HCT116 (cell line): ENCODE data around the gene TCP11L1. TPM values are rescaled to one million over a fixed set of nuclear protein-coding genes. Genes with fewer than 3 reads are reported as not detected.

Source experiments
- ATAC-seq: fragments of 200-7000 bp; cut with Tn5 transposase; 2 replicates; pipeline ENCODE4 v1.9.1; 2020; ENCODE audit warnings: mild to moderate bottlenecking, moderate library complexity
- BruUV-seq: library from RNA; stranded (reverse); fragments of 400-500 nt; replicated peaks from 2 replicates; lab custom pipeline; 2021; lab: Mats Ljungman, UMichigan
- CTCF ChIA-PET: fragments of 300-600 bp; sonication (Branson Sonifier 250); formaldehyde crosslinking; loops from one replicate; lab custom pipeline; 2021; ENCODE audit warnings: antibody characterized with exemption; lab: Charles Lee
- POLR2A ChIA-PET: fragments of 300-600, 350-600 bp; sonication (Branson Sonifier 250); formaldehyde crosslinking; loops from one replicate; lab custom pipeline; 2021; ENCODE audit warnings: antibody characterized with exemption; lab: Charles Lee
- RAD21 ChIA-PET, 2 experiments: fragments of 300-600 bp; sonication (Branson Sonifier 250); formaldehyde crosslinking; loops; one replicate each; lab custom pipeline; 2023; ENCODE audit warnings: low total read pairs in 2 of 2; ENCODE audit not compliant: uncharacterized antibody in 2 of 2, unreplicated experiment in 2 of 2, low non-redundant PET in 1 of 2; lab: Charles Lee
- DNase-seq: peaks from one replicate; pipeline ENCODE4 v3.0.0-alpha.2; 2010; ENCODE audit warnings: low read depth, low spot score
- H2AFZ ChIP-seq: fragments of 200-600 bp; shearing (Covaris generic), sonication (generic); 2 replicates; pipeline ENCODE4 v1.6.1; 2017; ENCODE audit warnings: low read depth, mixed run types, mixed read lengths, antibody characterized with exemption, low read length; ENCODE audit not compliant: poor library complexity, severe bottlenecking
- H3K27ac ChIP-seq: 2 replicates; pipeline ENCODE4 v1.5.1; 2012; ENCODE audit warnings: low read depth, low read length
- H3K27me3 ChIP-seq: fragments of 200-600 bp; sonication (generic); 2 replicates; pipeline ENCODE4 v1.6.1; 2016; ENCODE audit warnings: mixed run types, low read length, mixed read lengths; ENCODE audit not compliant: insufficient read depth
- H3K36me3 ChIP-seq, 2 experiments: fragments of 200-500 bp in 1 of 2; fragments of 200-600 bp in 1 of 2; sonication (Bioruptor generic) in 1 of 2; sonication (generic) in 1 of 2; 2 replicates each; pipeline versions ENCODE4 v1.5.1 to v1.6.1; 2014 to 2016; ENCODE audit warnings: low read length in 2 of 2, inconsistent platforms in 1 of 2, mixed read lengths in 1 of 2, mixed run types in 1 of 2; ENCODE audit not compliant: insufficient read depth in 2 of 2, control insufficient read depth in 1 of 2
- H3K4me1 ChIP-seq, 2 experiments: fragments of 200-600 bp in 1 of 2; sonication (generic) in 1 of 2; 2 replicates each; pipeline versions ENCODE4 v1.5.1 to v1.6.1; 2012 to 2017; ENCODE audit warnings: low read length in 2 of 2, inconsistent platforms in 1 of 2, mild to moderate bottlenecking in 1 of 2, mixed read lengths in 1 of 2, mixed run types in 1 of 2, moderate library complexity in 1 of 2; ENCODE audit not compliant: insufficient read depth in 2 of 2, control insufficient read depth in 1 of 2
- H3K4me2 ChIP-seq: fragments of 200-600 bp; sonication (generic); 2 replicates; pipeline ENCODE4 v1.6.1; 2017; ENCODE audit warnings: mixed run types, low read length, mixed read lengths
- H3K4me3 ChIP-seq, 2 experiments: fragments of 200-600 bp in 1 of 2; sonication (generic) in 1 of 2; replicated peaks in 1 of 2; 2 replicates each; pipeline ENCODE4 v1.5.1; 2011 to 2016; ENCODE audit warnings: low read length in 2 of 2, control low read depth in 1 of 2, low read depth in 1 of 2, mild to moderate bottlenecking in 1 of 2, mixed read lengths in 1 of 2, mixed run types in 1 of 2
- H3K79me2 ChIP-seq: fragments of 200-600 bp; sonication (generic); 2 replicates; pipeline ENCODE4 v1.6.1; 2017; ENCODE audit warnings: mild to moderate bottlenecking, mixed run types, low read length, moderate library complexity, mixed read lengths; ENCODE audit not compliant: insufficient read depth
- H3K9ac ChIP-seq: fragments of 200-600 bp; sonication (generic); 2 replicates; pipeline ENCODE4 v1.6.1; 2016; ENCODE audit warnings: low read length, mixed read lengths
- H3K9me2 ChIP-seq: fragments of 200-600 bp; sonication (generic), shearing (Covaris generic); 2 replicates; pipeline ENCODE4 v1.6.1; 2017; ENCODE audit warnings: mixed run types, mild to moderate bottlenecking, moderate library complexity; ENCODE audit not compliant: insufficient read depth
- H3K9me3 ChIP-seq, 2 experiments: fragments of 200-500 bp in 1 of 2; fragments of 200-600 bp in 1 of 2; sonication (Bioruptor generic) in 1 of 2; sonication (generic) in 1 of 2; 2 replicates each; pipeline ENCODE4 v1.6.1; 2014 to 2017; ENCODE audit warnings: low read length in 2 of 2, mixed read lengths in 2 of 2, inconsistent platforms in 1 of 2, low read depth in 1 of 2, mild to moderate bottlenecking in 1 of 2, mixed run types in 1 of 2, moderate library complexity in 1 of 2; ENCODE audit not compliant: control insufficient read depth in 1 of 2, insufficient read depth in 1 of 2
- H4K20me1 ChIP-seq: fragments of 200-600 bp; sonication (generic), shearing (Covaris generic); 2 replicates; pipeline ENCODE4 v1.6.1; 2017; ENCODE audit warnings: mixed run types, mild to moderate bottlenecking, moderate library complexity; ENCODE audit not compliant: insufficient read depth
- CBX3 ChIP-seq: IDR thresholded peaks from 2 replicates; pipeline ENCODE4 v1.6.1; 2012; ENCODE audit warnings: low read depth
- CEBPB ChIP-seq: IDR thresholded peaks from 2 replicates; pipeline ENCODE4 v1.6.1; 2012; ENCODE audit warnings: low read depth
- EGR1 ChIP-seq: IDR thresholded peaks from 2 replicates; pipeline ENCODE4 v1.6.1; 2012; ENCODE audit warnings: low read depth
- EZH2 ChIP-seq: fragments of 200-600 bp; sonication (generic); IDR thresholded peaks from 2 replicates; pipeline ENCODE4 v1.6.1; 2017; ENCODE audit warnings: antibody characterized with exemption, mixed run types
- FOSL1 ChIP-seq: IDR thresholded peaks from 2 replicates; pipeline ENCODE4 v1.6.1; 2012; ENCODE audit warnings: low read depth
- JUND ChIP-seq: IDR thresholded peaks from 2 replicates; pipeline ENCODE4 v1.6.1; 2012
- MAX ChIP-seq: IDR thresholded peaks from 2 replicates; pipeline ENCODE4 v1.6.1; 2012
- POLR2AphosphoS5 ChIP-seq: IDR thresholded peaks from 2 replicates; pipeline ENCODE4 v1.6.1; 2011; ENCODE audit warnings: mild to moderate bottlenecking, low read depth, low read length, moderate library complexity
- RAD21 ChIP-seq: IDR thresholded peaks from 2 replicates; pipeline ENCODE4 v1.6.1; 2012; ENCODE audit warnings: low read depth, mild to moderate bottlenecking
- SP1 ChIP-seq: IDR thresholded peaks from 2 replicates; pipeline ENCODE4 v1.6.1; 2012; ENCODE audit warnings: low read depth
- TCF7L2 ChIP-seq: IDR thresholded peaks from 2 replicates; pipeline ENCODE4 v1.7.0; 2011; ENCODE audit warnings: borderline replicate concordance, inconsistent platforms; ENCODE audit not compliant: insufficient read depth, insufficient read length; ENCODE audit errors: extremely low read depth
- ZFX ChIP-seq: fragments of 450-650 bp; IDR thresholded peaks from 2 replicates; pipeline ENCODE4 v1.6.1; 2017
- ZNF274 ChIP-seq: fragments of 200-500 bp; sonication (Bioruptor generic); IDR thresholded peaks from 2 replicates; pipeline ENCODE4 v1.6.1; 2014; ENCODE audit warnings: mild to moderate bottlenecking, low read depth, low read length, inconsistent platforms
- intact Hi-C: fragments of 100-400 bp; cut with micrococcal nuclease; formaldehyde crosslinking; loops from 2 replicates; pipeline ENCODE4 v1.10.0; 2022
- total RNA-seq: library from RNA; stranded (reverse); gene quantifications from one replicate; pipeline ENCODE4 v1.2.1, GENCODE V29; 2021; ENCODE audit not compliant: unreplicated experiment
- TF ChIP-seq, protein P1 (sequence below), 3 experiments: fragments of 200-600 bp in 1 of 3; sonication (generic) in 1 of 3; IDR thresholded peaks in 2 of 3; conservative IDR thresholded peaks in 1 of 3; 2 replicates each; pipeline ENCODE4 v1.5.1; 2012 to 2017; ENCODE audit warnings: low read depth in 2 of 3, low read length in 2 of 3, antibody characterized with exemption in 1 of 3, borderline replicate concordance in 1 of 3, control low read depth in 1 of 3, mild to moderate bottlenecking in 1 of 3, mixed read lengths in 1 of 3, mixed run types in 1 of 3, moderate library complexity in 1 of 3; ENCODE audit not compliant: insufficient read depth in 1 of 3
- TF ChIP-seq, protein P2 (sequence below): IDR thresholded peaks from 2 replicates; pipeline ENCODE4 v1.6.1; 2011; ENCODE audit warnings: mild to moderate bottlenecking, low read length, moderate library complexity; ENCODE audit not compliant: insufficient replicate concordance; ENCODE audit errors: extremely low read depth
- TF ChIP-seq, protein P3 (sequence below): IDR thresholded peaks from 2 replicates; pipeline ENCODE4 v1.6.1; 2012
- TF ChIP-seq, protein P4 (sequence below): IDR thresholded peaks from 2 replicates; pipeline ENCODE4 v1.6.1; 2012; ENCODE audit warnings: low read depth

TCP11L1 gene
- total RNA-seq, 1 experiment from 2014 or later, result 12.0 TPM

GRCh38 chr11:32991898-32992297, 47.5 kb upstream of the TCP11L1 start:
- Histone ChIP-seq H3K4me2 (no peak overlapping the region), H3K36me3 (no peaks in the 10 kb centered on the region), H3K27ac (no peak overlapping the region), H2AFZ (no peak overlapping the region), H3K9me2 (no peaks in the 10 kb centered on the region), H3K27me3 (no peaks in the 10 kb centered on the region), H3K9me3 (peaks cover 0 to 5% of the 10 kb centered on the region in 2 experiments; a peak in 1 of 4 replicates), H3K79me2 (no peaks in the 10 kb centered on the region), H3K4me3 (no peak overlapping the region), H3K9ac (no peak overlapping the region), H4K20me1 (no peaks in the 10 kb centered on the region), H3K4me1 (no peaks in the 10 kb centered on the region)
- TF ChIP-seq, protein P1, sequence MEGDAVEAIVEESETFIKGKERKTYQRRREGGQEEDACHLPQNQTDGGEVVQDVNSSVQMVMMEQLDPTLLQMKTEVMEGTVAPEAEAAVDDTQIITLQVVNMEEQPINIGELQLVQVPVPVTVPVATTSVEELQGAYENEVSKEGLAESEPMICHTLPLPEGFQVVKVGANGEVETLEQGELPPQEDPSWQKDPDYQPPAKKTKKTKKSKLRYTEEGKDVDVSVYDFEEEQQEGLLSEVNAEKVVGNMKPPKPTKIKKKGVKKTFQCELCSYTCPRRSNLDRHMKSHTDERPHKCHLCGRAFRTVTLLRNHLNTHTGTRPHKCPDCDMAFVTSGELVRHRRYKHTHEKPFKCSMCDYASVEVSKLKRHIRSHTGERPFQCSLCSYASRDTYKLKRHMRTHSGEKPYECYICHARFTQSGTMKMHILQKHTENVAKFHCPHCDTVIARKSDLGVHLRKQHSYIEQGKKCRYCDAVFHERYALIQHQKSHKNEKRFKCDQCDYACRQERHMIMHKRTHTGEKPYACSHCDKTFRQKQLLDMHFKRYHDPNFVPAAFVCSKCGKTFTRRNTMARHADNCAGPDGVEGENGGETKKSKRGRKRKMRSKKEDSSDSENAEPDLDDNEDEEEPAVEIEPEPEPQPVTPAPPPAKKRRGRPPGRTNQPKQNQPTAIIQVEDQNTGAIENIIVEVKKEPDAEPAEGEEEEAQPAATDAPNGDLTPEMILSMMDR (IDR thresholded peaks at IDR 0.05 in 2 of 3, conservative IDR thresholded peaks at IDR 0.05 in 1 of 3; ENCODE audit: borderline replicate concordance in 1 of 3, insufficient read depth in 1 of 3, low read depth in 2 of 3, low read length in 2 of 3), result no peak
- TF ChIP-seq ZNF274 (no peak), SP1 (no peak), EZH2 (no peak), EGR1 (no peak), CBX3 (no peak), ZFX (no peak), POLR2AphosphoS5 (no peak), MAX (no peak), RAD21 (no peak), FOSL1 (no peak), JUND (no peak), TCF7L2 (no peak), CEBPB (no peak)
- TF ChIP-seq, protein P2, sequence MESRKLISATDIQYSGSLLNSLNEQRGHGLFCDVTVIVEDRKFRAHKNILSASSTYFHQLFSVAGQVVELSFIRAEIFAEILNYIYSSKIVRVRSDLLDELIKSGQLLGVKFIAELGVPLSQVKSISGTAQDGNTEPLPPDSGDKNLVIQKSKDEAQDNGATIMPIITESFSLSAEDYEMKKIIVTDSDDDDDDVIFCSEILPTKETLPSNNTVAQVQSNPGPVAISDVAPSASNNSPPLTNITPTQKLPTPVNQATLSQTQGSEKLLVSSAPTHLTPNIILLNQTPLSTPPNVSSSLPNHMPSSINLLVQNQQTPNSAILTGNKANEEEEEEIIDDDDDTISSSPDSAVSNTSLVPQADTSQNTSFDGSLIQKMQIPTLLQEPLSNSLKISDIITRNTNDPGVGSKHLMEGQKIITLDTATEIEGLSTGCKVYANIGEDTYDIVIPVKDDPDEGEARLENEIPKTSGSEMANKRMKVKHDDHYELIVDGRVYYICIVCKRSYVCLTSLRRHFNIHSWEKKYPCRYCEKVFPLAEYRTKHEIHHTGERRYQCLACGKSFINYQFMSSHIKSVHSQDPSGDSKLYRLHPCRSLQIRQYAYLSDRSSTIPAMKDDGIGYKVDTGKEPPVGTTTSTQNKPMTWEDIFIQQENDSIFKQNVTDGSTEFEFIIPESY, result no peak
- TF ChIP-seq, protein P3, sequence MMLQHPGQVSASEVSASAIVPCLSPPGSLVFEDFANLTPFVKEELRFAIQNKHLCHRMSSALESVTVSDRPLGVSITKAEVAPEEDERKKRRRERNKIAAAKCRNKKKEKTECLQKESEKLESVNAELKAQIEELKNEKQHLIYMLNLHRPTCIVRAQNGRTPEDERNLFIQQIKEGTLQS, result no peak
- TF ChIP-seq, protein P4, sequence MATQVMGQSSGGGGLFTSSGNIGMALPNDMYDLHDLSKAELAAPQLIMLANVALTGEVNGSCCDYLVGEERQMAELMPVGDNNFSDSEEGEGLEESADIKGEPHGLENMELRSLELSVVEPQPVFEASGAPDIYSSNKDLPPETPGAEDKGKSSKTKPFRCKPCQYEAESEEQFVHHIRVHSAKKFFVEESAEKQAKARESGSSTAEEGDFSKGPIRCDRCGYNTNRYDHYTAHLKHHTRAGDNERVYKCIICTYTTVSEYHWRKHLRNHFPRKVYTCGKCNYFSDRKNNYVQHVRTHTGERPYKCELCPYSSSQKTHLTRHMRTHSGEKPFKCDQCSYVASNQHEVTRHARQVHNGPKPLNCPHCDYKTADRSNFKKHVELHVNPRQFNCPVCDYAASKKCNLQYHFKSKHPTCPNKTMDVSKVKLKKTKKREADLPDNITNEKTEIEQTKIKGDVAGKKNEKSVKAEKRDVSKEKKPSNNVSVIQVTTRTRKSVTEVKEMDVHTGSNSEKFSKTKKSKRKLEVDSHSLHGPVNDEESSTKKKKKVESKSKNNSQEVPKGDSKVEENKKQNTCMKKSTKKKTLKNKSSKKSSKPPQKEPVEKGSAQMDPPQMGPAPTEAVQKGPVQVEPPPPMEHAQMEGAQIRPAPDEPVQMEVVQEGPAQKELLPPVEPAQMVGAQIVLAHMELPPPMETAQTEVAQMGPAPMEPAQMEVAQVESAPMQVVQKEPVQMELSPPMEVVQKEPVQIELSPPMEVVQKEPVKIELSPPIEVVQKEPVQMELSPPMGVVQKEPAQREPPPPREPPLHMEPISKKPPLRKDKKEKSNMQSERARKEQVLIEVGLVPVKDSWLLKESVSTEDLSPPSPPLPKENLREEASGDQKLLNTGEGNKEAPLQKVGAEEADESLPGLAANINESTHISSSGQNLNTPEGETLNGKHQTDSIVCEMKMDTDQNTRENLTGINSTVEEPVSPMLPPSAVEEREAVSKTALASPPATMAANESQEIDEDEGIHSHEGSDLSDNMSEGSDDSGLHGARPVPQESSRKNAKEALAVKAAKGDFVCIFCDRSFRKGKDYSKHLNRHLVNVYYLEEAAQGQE, result no peak
- CTCF ChIA-PET, result no interaction called here
- RAD21 ChIA-PET, result no interaction called here
- no peak for ATAC-seq
- POLR2A ChIA-PET, result no interaction called here
- no peak for DNase-seq
- BruUV-seq, result no TSS peak
- intact Hi-C loops, result no loop called here
